Ovary (tissue), 9 donors: ENCODE measurements around the gene PPP1R14C. TPM values are rescaled to one million over a fixed set of nuclear protein-coding genes. Genes with fewer than 3 reads are reported as not detected.

Experiments
- DNase-seq, 5 donors: peaks; one replicate each; pipeline ENCODE4 v3.0.0-alpha.2; 2019 to 2020
- H3K27ac ChIP-seq, 2 donors: fragments of 200-600 bp; one replicate each; pipeline versions ENCODE4 v1.5.1 to v1.8.0; 2019 to 2022
- H3K27me3 ChIP-seq: fragments of 200-600 bp; one replicate; pipeline ENCODE4 v1.8.0; 2022
- H3K36me3 ChIP-seq: fragments of 200-600 bp; sonication (generic); one replicate; pipeline ENCODE4 v1.5.1; 2019
- H3K4me1 ChIP-seq: one replicate; pipeline ENCODE4 v1.8.1; 2013; ENCODE audit warnings: mild to moderate bottlenecking, moderate library complexity; ENCODE audit not compliant: insufficient read depth
- H3K4me3 ChIP-seq: fragments of 200-600 bp; sonication (generic); one replicate; pipeline ENCODE4 v1.5.1; 2017
- H3K9me3 ChIP-seq, 2 donors: fragments of 200-600 bp in 1 of 2; sonication (generic) in 1 of 2; one replicate each; pipeline versions ENCODE4 v1.5.1 to v1.8.1; 2013 to 2019; ENCODE audit warnings: mild to moderate bottlenecking in 1 of 2, moderate library complexity in 1 of 2
- CTCF ChIP-seq, 3 donors: fragments of 450-650 bp in 2 of 3; fragments of 200-600 bp in 1 of 3; IDR thresholded peaks; one replicate each; pipeline versions ENCODE4 v1.5.1 to v1.8.0; 2016 to 2022; ENCODE audit warnings: antibody characterized with exemption in 3 of 3, mild to moderate bottlenecking in 1 of 3
- EP300 ChIP-seq: sonication (generic); formaldehyde crosslinking; IDR thresholded peaks from one replicate; pipeline ENCODE4 v1.6.1; 2017; ENCODE audit warnings: antibody characterized with exemption
- POLR2A ChIP-seq: fragments of 450-650 bp; IDR thresholded peaks from one replicate; pipeline ENCODE4 v1.6.1; 2017; ENCODE audit warnings: antibody characterized with exemption, mild to moderate bottlenecking, moderate library complexity
- WGBS, 3 donors: extraction: QIAGEN DNeasy Blood & Tissue Kit in 1 of 3; methylation state at CpG; one replicate each; pipeline versions ENCODE4 v1.1.5 to v1.1.7; 2013 to 2017; 5-methylcytosine and 5-hydroxymethylcytosine counted together
- intact Hi-C, 4 donors: fragments of 100-400 bp; cut with DNase I; formaldehyde crosslinking; loops; one replicate each; pipeline versions ENCODE4 v1.11.0 to v1.15.1; 2022 to 2023
- polyA plus RNA-seq, 2 donors: library from polyadenylated mRNA; stranded (reverse); fragments of 200-250 nt in 1 of 2; fragments of 350-450 nt in 1 of 2; fragmentation: Illumina TruSeq in 1 of 2; extraction: RNeasy Lipid Tissue Mini Kit (QIAGEN cat#74804) in 1 of 2; gene quantifications; one replicate each; pipeline ENCODE4 v1.2.3, GENCODE V29; 2013 to 2014
- total RNA-seq, 7 donors: library from RNA; depleted of rRNA in 2 of 7; stranded (reverse); fragments of >200 nt in 2 of 7; fragmentation: NEBNext Ultra II Directional in 3 of 7; extraction: Animal tissue kit (Norgen Biotek cat#: 25700) in 3 of 7; gene quantifications; one replicate each; pipeline versions ENCODE4 v1.1.0 to v1.2.4, GENCODE V29; 2016 to 2023
- donor health status: DM: no; HTN: no; CAD: no; lungs with moderate emphysema.
- donor health status: DM: no; HTN: no; CAD: no.
- donor health status: Bipolar disorder and iron deficiency.
- donor health status: DM: yes; HTN: yes; CAD: no.
- donor health status: DM: no; HTN: no; CAD: no.
- donor health status: DM: yes; HTN: yes; CAD: no.

The PPP1R14C gene
- total and polyA plus RNA-seq, 9 donors: 0.12 to 8.6 (median 0.40) TPM; not detected in 2

GRCh38 chr6:150172929-150173328, 30.1 kb downstream of the PPP1R14C start:
- Histone ChIP-seq H3K9me3 (no peaks in the 10 kb centered on the region), H3K4me3 (no peak overlapping the region), H3K27me3 (no peaks in the 10 kb centered on the region), H3K4me1 (no peaks in the 10 kb centered on the region), H3K36me3 (no peaks in the 10 kb centered on the region), H3K27ac (no peak overlapping the region)
- WGBS, 3 donors: 91 to 97% (median 94%) methylated on average over 2 of the region's 2 CpGs
- DNase-seq: no peak
- TF ChIP-seq CTCF (IDR thresholded peaks at IDR 0.05): no peak
- intact Hi-C loops: no loop called here

GRCh38 chr6:150175586-150176151, 32.8 kb downstream of the PPP1R14C start:
- no peak overlapping the region for H3K4me3 ChIP-seq
- H3K36me3 ChIP-seq: no peaks in the 10 kb centered on the region
- no peaks in the 10 kb centered on the region for H3K4me1 ChIP-seq
- intact Hi-C loops: no loop called here
- H3K27ac ChIP-seq: no peak overlapping the region
- WGBS, 3 donors: 89 to 92% (median 90%) methylated on average over 4 of the region's 4 CpGs
- DNase-seq: no peak
- no peaks in the 10 kb centered on the region for H3K9me3 ChIP-seq
- H3K27me3 ChIP-seq: no peaks in the 10 kb centered on the region
- no peak for TF ChIP-seq CTCF (IDR thresholded peaks at IDR 0.05)
- no peak for TF ChIP-seq POLR2A
- no peak for TF ChIP-seq EP300

- 82 to 87% (median 83%) methylated on average over 8 of the region's 8 CpGs for WGBS, 3 donors
- intact Hi-C loops: no loop called here
- Histone ChIP-seq H3K4me3 (no peak overlapping the region), H3K9me3 (no peaks in the 10 kb centered on the region), H3K27me3 (no peaks in the 10 kb centered on the region), H3K27ac (no peak overlapping the region), H3K36me3 (no peaks in the 10 kb centered on the region), H3K4me1 (no peaks in the 10 kb centered on the region)
- TF ChIP-seq POLR2A (no peak), CTCF (IDR thresholded peaks at IDR 0.05) (no peak), EP300 (no peak)
- DNase-seq: no peak
These were observed 33.3 kb downstream of the PPP1R14C start for GRCh38 chr6:150176152-150176551.

GRCh38 chr6:150176659-150177058, 33.8 kb downstream of the PPP1R14C start:
- Histone ChIP-seq H3K9me3 (no peaks in the 10 kb centered on the region), H3K27ac (no peak overlapping the region), H3K27me3 (no peaks in the 10 kb centered on the region), H3K4me3 (no peak overlapping the region), H3K4me1 (no peaks in the 10 kb centered on the region), H3K36me3 (no peaks in the 10 kb centered on the region)
- TF ChIP-seq POLR2A (no peak), EP300 (no peak), CTCF (IDR thresholded peaks at IDR 0.05) (no peak)
- intact Hi-C loops: no loop called here
- DNase-seq: no peak
- 85 to 93% (median 88%) methylated on average over 8 of the region's 8 CpGs for WGBS, 3 donors
